ENCODE measurements around the gene CBARP. TPM values are rescaled to one million over a fixed set of nuclear protein-coding genes. Genes with fewer than 3 reads are reported as not detected.

Gene CBARP
- polyA plus RNA-seq, 1 of the 3 experiments (the other 2 are of a cell fraction), result 5.1 TPM

DNA sequence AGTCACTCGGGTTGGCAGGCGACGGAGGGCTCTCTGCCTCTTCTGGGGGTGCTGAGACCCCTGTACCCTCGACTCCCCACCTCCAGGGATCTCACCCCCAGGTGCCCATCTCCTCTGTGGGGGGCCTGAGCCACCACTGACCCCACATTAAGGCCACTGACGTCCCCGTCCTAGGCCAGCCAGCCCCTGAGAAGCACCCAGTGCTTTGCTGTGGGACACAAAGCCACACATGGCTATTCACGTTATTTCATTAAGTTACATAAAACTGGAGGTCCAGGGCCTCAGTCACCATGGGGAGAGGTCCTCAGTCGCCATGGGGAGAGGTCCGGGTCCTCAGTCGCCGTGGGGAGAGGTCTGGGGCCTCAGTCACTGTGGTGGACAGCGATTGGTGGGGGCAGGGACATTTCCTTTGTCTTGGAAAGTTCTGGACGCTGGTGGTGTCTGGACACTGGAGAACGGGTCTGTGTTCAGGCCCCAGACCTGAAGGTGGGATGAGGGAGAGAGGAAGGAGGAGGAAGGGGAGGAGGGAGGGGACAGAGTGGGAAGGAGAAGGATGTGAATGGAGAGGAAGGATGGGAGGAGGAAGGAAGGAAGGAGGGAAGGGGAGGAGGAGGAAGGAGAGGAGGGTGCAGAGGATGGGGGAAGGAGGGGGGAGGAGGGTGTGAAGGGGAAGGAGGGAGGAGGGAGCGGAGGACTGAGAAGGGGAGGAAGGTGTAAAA is 43.9 kb upstream of the CBARP start:
- ChIA-PET CTCF (interaction anchor here (3.5 kb wide), 1 partner anchor 14 kb away, joined by 26 read pairs; the partner anchor contains the start of gene CIRBP), POLR2A (interaction anchor here (0.7 kb wide), 1 partner anchor 10 kb away, joined by 3 read pairs; no protein-coding TSS in a partner anchor)
- Histone ChIP-seq H3K4me1 (ENCODE audit: control insufficient read depth in 1 of 2, insufficient read depth in 2 of 2, low read depth in 1 of 2, low read length in 1 of 2) (peaks cover under 1 to 2% of the 10 kb centered on the region in 2 experiments; a peak in 1 of 4 replicates), H3K27ac (ENCODE audit: low read depth in 2 of 2, low read length in 1 of 2) (no peak overlapping the region), H3K27me3 (ENCODE audit: insufficient read depth) (no peaks in the 10 kb centered on the region), H3F3A (replicated peaks; ENCODE audit: insufficient read depth) (peaks cover 27% of the 10 kb centered on the region), H3K36me3 (replicated peaks in 1 of 2; ENCODE audit: control insufficient read depth in 1 of 2, insufficient read depth in 2 of 2, low read length in 1 of 2) (peaks cover 6 to 17% of the 10 kb centered on the region in 2 experiments), H3K9ac (no peak overlapping the region), H3K9me2 (no peaks in the 10 kb centered on the region), H3K9me3 (no peaks in the 10 kb centered on the region), H3K4me3 (ENCODE audit: low read depth in 2 of 2, low read length in 1 of 2) (no peak overlapping the region), H4K20me1 (ENCODE audit: insufficient read depth) (peaks cover 5% of the 10 kb centered on the region), H3K4me2 (no peak overlapping the region), H2AFZ (ENCODE audit: low read depth) (no peak overlapping the region), H3K79me2 (ENCODE audit: insufficient read depth) (peaks cover 9% of the 10 kb centered on the region; the same call in 1 of the 2 replicates)
- no peak for DNase-seq
- 80% methylated on average over 15 of the region's 15 CpGs for WGBS (ENCODE audit: low lambda C conversion rate)
- no peak for TF ChIP-seq TAF1 (IDR thresholded peaks at IDR 0.05; ENCODE audit: borderline replicate concordance, low read depth, low read length)
- TF ChIP-seq POLR2AphosphoS5 (IDR thresholded peaks at IDR 0.05; ENCODE audit: low read depth, low read length), result no peak
- TF ChIP-seq, protein P1, sequence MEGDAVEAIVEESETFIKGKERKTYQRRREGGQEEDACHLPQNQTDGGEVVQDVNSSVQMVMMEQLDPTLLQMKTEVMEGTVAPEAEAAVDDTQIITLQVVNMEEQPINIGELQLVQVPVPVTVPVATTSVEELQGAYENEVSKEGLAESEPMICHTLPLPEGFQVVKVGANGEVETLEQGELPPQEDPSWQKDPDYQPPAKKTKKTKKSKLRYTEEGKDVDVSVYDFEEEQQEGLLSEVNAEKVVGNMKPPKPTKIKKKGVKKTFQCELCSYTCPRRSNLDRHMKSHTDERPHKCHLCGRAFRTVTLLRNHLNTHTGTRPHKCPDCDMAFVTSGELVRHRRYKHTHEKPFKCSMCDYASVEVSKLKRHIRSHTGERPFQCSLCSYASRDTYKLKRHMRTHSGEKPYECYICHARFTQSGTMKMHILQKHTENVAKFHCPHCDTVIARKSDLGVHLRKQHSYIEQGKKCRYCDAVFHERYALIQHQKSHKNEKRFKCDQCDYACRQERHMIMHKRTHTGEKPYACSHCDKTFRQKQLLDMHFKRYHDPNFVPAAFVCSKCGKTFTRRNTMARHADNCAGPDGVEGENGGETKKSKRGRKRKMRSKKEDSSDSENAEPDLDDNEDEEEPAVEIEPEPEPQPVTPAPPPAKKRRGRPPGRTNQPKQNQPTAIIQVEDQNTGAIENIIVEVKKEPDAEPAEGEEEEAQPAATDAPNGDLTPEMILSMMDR (IDR thresholded peaks at IDR 0.05), result no peak
- no peak for TF ChIP-seq FOXJ3 (CRISPR knock-in tag; IDR thresholded peaks at IDR 0.05)
- TF ChIP-seq TCF12 (IDR thresholded peaks at IDR 0.05), result no peak
- TF ChIP-seq, protein P2, sequence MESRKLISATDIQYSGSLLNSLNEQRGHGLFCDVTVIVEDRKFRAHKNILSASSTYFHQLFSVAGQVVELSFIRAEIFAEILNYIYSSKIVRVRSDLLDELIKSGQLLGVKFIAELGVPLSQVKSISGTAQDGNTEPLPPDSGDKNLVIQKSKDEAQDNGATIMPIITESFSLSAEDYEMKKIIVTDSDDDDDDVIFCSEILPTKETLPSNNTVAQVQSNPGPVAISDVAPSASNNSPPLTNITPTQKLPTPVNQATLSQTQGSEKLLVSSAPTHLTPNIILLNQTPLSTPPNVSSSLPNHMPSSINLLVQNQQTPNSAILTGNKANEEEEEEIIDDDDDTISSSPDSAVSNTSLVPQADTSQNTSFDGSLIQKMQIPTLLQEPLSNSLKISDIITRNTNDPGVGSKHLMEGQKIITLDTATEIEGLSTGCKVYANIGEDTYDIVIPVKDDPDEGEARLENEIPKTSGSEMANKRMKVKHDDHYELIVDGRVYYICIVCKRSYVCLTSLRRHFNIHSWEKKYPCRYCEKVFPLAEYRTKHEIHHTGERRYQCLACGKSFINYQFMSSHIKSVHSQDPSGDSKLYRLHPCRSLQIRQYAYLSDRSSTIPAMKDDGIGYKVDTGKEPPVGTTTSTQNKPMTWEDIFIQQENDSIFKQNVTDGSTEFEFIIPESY (IDR thresholded peaks at IDR 0.05; ENCODE audit: borderline replicate concordance, low read depth), result no peak
- TF ChIP-seq, protein P3, sequence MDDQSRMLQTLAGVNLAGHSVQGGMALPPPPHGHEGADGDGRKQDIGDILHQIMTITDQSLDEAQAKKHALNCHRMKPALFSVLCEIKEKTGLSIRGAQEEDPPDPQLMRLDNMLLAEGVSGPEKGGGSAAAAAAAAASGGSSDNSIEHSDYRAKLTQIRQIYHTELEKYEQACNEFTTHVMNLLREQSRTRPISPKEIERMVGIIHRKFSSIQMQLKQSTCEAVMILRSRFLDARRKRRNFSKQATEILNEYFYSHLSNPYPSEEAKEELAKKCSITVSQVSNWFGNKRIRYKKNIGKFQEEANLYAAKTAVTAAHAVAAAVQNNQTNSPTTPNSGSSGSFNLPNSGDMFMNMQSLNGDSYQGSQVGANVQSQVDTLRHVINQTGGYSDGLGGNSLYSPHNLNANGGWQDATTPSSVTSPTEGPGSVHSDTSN (IDR thresholded peaks at IDR 0.05), result no peak
- TF ChIP-seq, protein P4, sequence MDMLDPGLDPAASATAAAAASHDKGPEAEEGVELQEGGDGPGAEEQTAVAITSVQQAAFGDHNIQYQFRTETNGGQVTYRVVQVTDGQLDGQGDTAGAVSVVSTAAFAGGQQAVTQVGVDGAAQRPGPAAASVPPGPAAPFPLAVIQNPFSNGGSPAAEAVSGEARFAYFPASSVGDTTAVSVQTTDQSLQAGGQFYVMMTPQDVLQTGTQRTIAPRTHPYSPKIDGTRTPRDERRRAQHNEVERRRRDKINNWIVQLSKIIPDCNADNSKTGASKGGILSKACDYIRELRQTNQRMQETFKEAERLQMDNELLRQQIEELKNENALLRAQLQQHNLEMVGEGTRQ (IDR thresholded peaks at IDR 0.05; ENCODE audit: borderline replicate concordance, low read depth, low read length), result no peak
- no peak for TF ChIP-seq NFIC (IDR thresholded peaks at IDR 0.05; ENCODE audit: borderline replicate concordance)
- TF ChIP-seq, protein P5, sequence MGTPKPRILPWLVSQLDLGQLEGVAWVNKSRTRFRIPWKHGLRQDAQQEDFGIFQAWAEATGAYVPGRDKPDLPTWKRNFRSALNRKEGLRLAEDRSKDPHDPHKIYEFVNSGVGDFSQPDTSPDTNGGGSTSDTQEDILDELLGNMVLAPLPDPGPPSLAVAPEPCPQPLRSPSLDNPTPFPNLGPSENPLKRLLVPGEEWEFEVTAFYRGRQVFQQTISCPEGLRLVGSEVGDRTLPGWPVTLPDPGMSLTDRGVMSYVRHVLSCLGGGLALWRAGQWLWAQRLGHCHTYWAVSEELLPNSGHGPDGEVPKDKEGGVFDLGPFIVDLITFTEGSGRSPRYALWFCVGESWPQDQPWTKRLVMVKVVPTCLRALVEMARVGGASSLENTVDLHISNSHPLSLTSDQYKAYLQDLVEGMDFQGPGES (IDR thresholded peaks at IDR 0.05; ENCODE audit: low read depth, low read length), result no peak
- TF ChIP-seq MXI1 (IDR thresholded peaks at IDR 0.05; ENCODE audit: low read depth, low read length), result no peak
- TF ChIP-seq, protein P6, sequence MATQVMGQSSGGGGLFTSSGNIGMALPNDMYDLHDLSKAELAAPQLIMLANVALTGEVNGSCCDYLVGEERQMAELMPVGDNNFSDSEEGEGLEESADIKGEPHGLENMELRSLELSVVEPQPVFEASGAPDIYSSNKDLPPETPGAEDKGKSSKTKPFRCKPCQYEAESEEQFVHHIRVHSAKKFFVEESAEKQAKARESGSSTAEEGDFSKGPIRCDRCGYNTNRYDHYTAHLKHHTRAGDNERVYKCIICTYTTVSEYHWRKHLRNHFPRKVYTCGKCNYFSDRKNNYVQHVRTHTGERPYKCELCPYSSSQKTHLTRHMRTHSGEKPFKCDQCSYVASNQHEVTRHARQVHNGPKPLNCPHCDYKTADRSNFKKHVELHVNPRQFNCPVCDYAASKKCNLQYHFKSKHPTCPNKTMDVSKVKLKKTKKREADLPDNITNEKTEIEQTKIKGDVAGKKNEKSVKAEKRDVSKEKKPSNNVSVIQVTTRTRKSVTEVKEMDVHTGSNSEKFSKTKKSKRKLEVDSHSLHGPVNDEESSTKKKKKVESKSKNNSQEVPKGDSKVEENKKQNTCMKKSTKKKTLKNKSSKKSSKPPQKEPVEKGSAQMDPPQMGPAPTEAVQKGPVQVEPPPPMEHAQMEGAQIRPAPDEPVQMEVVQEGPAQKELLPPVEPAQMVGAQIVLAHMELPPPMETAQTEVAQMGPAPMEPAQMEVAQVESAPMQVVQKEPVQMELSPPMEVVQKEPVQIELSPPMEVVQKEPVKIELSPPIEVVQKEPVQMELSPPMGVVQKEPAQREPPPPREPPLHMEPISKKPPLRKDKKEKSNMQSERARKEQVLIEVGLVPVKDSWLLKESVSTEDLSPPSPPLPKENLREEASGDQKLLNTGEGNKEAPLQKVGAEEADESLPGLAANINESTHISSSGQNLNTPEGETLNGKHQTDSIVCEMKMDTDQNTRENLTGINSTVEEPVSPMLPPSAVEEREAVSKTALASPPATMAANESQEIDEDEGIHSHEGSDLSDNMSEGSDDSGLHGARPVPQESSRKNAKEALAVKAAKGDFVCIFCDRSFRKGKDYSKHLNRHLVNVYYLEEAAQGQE (IDR thresholded peaks at IDR 0.05; ENCODE audit: low read depth, low read length), result no peak
- no peak for TF ChIP-seq RAD21 (IDR thresholded peaks at IDR 0.05; ENCODE audit: low read length)
- TF ChIP-seq SIN3A (IDR thresholded peaks at IDR 0.05; ENCODE audit: borderline replicate concordance, low read depth, low read length), result no peak
- TF ChIP-seq FOXM1 (IDR thresholded peaks at IDR 0.05; ENCODE audit: low read depth), result no peak
- no peak for TF ChIP-seq GABPA (IDR thresholded peaks at IDR 0.05; ENCODE audit: low read depth)
- TF ChIP-seq RCOR1 (IDR thresholded peaks at IDR 0.05; ENCODE audit: low read length), result no peak
- TF ChIP-seq RFX5 (IDR thresholded peaks at IDR 0.05; ENCODE audit: low read length), result no peak

Measured in SK-N-SH (cell line).